Thoracic aorta (tissue), 2 donors: ENCODE results near the gene ADARB2. TPM values are rescaled to one million over a fixed set of nuclear protein-coding genes. Genes with fewer than 3 reads are reported as not detected.

Source experiments
- ATAC-seq: fragments of 150-250 bp; one replicate; pipeline ENCODE4 v1.8.0; 2017; ENCODE audit warnings: low read depth; ENCODE audit not compliant: insufficient number of reproducible peaks, low FRiP score
- DNase-seq: peaks from one replicate; pipeline ENCODE4 v3.0.0-alpha.2; 2020; ENCODE audit warnings: low spot score
- H3K27ac ChIP-seq, 2 donors: fragments of 200-600 bp; sonication (generic); 1 replicate in 1 of 2; 2 replicates in 1 of 2; pipeline ENCODE4 v1.5.1; 2016; ENCODE audit warnings: mild to moderate bottlenecking in 2 of 2, moderate library complexity in 2 of 2
- H3K27me3 ChIP-seq: fragments of 200-600 bp; sonication (generic); replicated peaks from 2 replicates; pipeline ENCODE4 v1.6.0; 2016; ENCODE audit warnings: mild to moderate bottlenecking; ENCODE audit not compliant: insufficient read depth
- H3K36me3 ChIP-seq: fragments of 200-600 bp; sonication (generic); one replicate; pipeline ENCODE4 v1.5.1; 2016
- H3K4me1 ChIP-seq, 2 donors: fragments of 200-600 bp; sonication (generic); 1 replicate in 1 of 2; 2 replicates in 1 of 2; pipeline versions ENCODE4 v1.5.1 to v1.6.0; 2016; ENCODE audit warnings: low read depth in 2 of 2, mild to moderate bottlenecking in 1 of 2; ENCODE audit not compliant: control insufficient read depth in 1 of 2
- H3K4me3 ChIP-seq: fragments of 200-600 bp; sonication (generic); 2 replicates; pipeline ENCODE4 v1.5.1; 2016; ENCODE audit warnings: mild to moderate bottlenecking
- H3K9me3 ChIP-seq: fragments of 200-600 bp; sonication (generic); 2 replicates; pipeline ENCODE4 v1.5.1; 2016
- total RNA-seq, 2 donors: library from RNA; depleted of rRNA; stranded (reverse); fragments of >200 nt; gene quantifications; one replicate each; pipeline versions ENCODE4 v1.1.0 to v1.2.3, GENCODE V29; 2016
- TF ChIP-seq, protein P1 (sequence below): fragments of 200-600 bp; sonication (generic); IDR thresholded peaks from one replicate; pipeline ENCODE4 v1.5.1; 2019; ENCODE audit warnings: antibody characterized with exemption

ADARB2 gene
- total RNA-seq, 2 donors from 2014 or later = 0.71 to 3.1 TPM

GRCh38 chr10:1452777-1453176 lies 284.5 kb downstream of the ADARB2 start:
- DNase-seq (no peak), ATAC-seq (no peak)
- H3K4me3 ChIP-seq = no peak overlapping the region
- H3K36me3 ChIP-seq = no peaks in the 10 kb centered on the region
- H3K27ac ChIP-seq = no peak overlapping the region
- TF ChIP-seq, protein P1, sequence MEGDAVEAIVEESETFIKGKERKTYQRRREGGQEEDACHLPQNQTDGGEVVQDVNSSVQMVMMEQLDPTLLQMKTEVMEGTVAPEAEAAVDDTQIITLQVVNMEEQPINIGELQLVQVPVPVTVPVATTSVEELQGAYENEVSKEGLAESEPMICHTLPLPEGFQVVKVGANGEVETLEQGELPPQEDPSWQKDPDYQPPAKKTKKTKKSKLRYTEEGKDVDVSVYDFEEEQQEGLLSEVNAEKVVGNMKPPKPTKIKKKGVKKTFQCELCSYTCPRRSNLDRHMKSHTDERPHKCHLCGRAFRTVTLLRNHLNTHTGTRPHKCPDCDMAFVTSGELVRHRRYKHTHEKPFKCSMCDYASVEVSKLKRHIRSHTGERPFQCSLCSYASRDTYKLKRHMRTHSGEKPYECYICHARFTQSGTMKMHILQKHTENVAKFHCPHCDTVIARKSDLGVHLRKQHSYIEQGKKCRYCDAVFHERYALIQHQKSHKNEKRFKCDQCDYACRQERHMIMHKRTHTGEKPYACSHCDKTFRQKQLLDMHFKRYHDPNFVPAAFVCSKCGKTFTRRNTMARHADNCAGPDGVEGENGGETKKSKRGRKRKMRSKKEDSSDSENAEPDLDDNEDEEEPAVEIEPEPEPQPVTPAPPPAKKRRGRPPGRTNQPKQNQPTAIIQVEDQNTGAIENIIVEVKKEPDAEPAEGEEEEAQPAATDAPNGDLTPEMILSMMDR = no peak
- H3K9me3 ChIP-seq = no peaks in the 10 kb centered on the region
- no peaks in the 10 kb centered on the region for H3K27me3 ChIP-seq
- H3K4me1 ChIP-seq = no peaks in the 10 kb centered on the region

GRCh38 chr10:1451941-1452340 lies 285.4 kb downstream of the ADARB2 start:
- Histone ChIP-seq H3K4me1 (no peaks in the 10 kb centered on the region), H3K36me3 (no peaks in the 10 kb centered on the region), H3K4me3 (no peak overlapping the region), H3K27ac (no peak overlapping the region), H3K27me3 (no peaks in the 10 kb centered on the region), H3K9me3 (no peaks in the 10 kb centered on the region)
- DNase-seq = no peak
- ATAC-seq = no peak
- TF ChIP-seq, protein P1 = no peak

DNA sequence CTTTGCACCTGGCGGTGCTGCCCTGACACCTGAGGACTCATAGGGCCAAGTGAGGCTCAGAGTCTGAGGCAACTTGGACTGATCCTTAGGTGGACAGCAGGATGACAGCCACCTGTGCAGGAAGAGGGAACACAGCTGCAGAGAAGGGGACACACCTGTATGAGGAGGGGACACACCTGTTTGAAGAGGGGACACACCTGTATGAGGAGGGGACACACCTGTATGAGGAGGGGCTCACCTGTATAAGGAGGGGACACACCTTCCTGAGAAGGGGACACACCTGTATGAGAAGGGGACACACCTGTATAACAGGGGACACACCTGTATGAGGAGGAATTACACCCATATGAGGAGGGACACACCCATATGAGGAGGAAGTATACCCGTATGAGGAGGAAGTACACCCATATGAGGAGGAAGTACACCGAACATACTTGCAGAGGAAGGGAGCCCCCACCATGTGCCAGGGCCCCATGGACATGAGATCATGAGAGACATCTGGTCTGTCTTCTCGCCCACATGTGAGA lies 285.9 kb downstream of the ADARB2 start:
- DNase-seq (no peak), ATAC-seq (no peak)
- Histone ChIP-seq H3K4me1 (no peaks in the 10 kb centered on the region), H3K36me3 (no peaks in the 10 kb centered on the region), H3K27me3 (no peaks in the 10 kb centered on the region), H3K9me3 (no peaks in the 10 kb centered on the region), H3K27ac (no peak overlapping the region), H3K4me3 (no peak overlapping the region)
- TF ChIP-seq, protein P1 = no peak

DNA sequence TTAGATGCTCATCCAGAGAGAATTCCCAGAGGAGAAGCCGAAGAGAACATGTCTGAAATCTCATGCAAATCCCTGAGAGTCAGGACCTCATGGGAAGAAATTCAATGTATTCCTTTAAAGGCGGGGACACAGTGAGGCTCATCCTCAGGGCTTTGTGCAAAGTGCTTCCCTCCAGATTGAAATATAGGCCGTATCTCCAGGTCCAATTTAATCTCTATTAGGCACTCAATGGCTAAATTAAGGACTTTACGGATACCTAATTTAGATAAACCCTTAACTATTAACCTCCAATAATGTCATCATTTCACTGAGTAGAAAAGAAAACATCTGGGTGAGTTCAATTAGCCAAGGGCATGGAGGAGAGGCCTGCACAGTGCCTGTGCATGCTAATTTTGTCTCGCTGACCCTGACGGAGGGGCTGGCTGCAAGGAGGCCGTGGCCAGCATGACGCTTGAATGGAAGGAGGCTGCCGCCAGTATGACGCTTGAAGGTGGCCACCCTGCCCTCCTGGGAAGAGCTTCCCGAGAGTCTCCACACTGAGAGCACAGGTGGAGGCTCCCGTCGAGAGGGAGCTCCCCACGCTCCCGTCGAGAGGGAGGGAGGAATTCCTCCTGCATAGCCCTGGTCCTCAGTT lies 287.6 kb downstream of the ADARB2 start:
- TF ChIP-seq, protein P1 = no peak
- ATAC-seq (no peak), DNase-seq (no peak)
- Histone ChIP-seq H3K9me3 (no peaks in the 10 kb centered on the region), H3K4me3 (no peak overlapping the region), H3K27ac (no peak overlapping the region), H3K27me3 (no peaks in the 10 kb centered on the region), H3K4me1 (no peaks in the 10 kb centered on the region), H3K36me3 (no peaks in the 10 kb centered on the region)

DNA sequence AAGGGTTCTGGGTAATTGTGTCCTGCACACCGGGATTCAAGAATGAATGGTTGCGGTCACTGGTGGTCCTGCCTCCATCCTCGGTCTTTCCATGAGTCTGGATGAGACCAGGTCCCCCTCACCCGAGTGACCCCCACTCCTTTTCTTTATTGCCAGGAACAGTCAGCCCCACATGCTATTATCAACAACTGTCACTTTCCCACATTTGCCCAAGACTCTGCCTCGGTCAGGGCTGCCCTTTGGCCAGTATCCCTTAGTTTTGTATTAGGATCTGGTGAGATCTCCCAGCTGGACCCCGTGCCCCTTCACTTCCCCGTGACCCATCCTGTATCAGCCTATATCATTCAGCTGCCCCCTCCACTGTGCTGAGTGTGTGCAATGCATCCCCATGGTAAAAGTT lies 288.3 kb downstream of the ADARB2 start:
- ATAC-seq (no peak), DNase-seq (no peak)
- no peaks in the 10 kb centered on the region for H3K9me3 ChIP-seq
- H3K27ac ChIP-seq = no peak overlapping the region
- TF ChIP-seq, protein P1 = no peak
- H3K4me3 ChIP-seq = no peak overlapping the region
- H3K4me1 ChIP-seq = no peaks in the 10 kb centered on the region
- no peaks in the 10 kb centered on the region for H3K36me3 ChIP-seq
- H3K27me3 ChIP-seq = no peaks in the 10 kb centered on the region
